ENCODE measurements around the gene SPPL3.

DNA sequence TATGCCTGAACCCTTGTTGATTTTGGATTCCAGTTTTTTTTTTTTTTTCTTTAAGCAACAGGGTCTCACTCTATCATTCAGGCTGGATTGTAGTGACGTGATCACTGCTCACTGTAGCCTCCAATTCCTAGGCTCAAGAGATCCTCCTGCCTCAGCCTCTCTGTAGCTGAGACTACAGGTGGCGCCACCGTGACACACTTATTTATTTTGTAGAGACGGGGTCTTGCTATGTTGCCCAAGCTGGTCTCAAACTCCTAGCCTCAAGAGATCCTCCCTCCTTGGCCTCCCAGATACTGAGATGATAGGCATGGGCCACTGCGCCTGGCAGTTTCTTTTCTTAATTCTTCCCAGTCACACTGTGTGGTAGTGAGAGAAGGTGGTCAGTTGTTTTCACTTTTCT is 153.4 kb downstream of the SPPL3 start:
- no peak for TF ChIP-seq POLR2A (IDR thresholded peaks at IDR 0.05)
- TF ChIP-seq, protein P1, sequence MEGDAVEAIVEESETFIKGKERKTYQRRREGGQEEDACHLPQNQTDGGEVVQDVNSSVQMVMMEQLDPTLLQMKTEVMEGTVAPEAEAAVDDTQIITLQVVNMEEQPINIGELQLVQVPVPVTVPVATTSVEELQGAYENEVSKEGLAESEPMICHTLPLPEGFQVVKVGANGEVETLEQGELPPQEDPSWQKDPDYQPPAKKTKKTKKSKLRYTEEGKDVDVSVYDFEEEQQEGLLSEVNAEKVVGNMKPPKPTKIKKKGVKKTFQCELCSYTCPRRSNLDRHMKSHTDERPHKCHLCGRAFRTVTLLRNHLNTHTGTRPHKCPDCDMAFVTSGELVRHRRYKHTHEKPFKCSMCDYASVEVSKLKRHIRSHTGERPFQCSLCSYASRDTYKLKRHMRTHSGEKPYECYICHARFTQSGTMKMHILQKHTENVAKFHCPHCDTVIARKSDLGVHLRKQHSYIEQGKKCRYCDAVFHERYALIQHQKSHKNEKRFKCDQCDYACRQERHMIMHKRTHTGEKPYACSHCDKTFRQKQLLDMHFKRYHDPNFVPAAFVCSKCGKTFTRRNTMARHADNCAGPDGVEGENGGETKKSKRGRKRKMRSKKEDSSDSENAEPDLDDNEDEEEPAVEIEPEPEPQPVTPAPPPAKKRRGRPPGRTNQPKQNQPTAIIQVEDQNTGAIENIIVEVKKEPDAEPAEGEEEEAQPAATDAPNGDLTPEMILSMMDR (IDR thresholded peaks at IDR 0.05): no peak
